GDM1 (cell line): ENCODE measurements around the gene STARD3.
A peak's percentile ranks its signal among the peaks of the same experiment; 100 is the strongest.

Experiments
- DNase-seq: peaks from one replicate; lab custom pipeline; 2025; lab: John Stamatoyannopoulos, UW

STARD3 gene

GRCh38 chr17:39672522-39673334 lies 35.8 kb downstream of the STARD3 start:
- no peak for DNase-seq

GRCh38 chr17:39673335-39674081 lies 36.6 kb downstream of the STARD3 start:
- no peak for DNase-seq

GRCh38 chr17:39674179-39674578 lies 37.2 kb downstream of the STARD3 start:
- no peak for DNase-seq

- no peak for DNase-seq
Observed at GRCh38 chr17:39674702-39675389, 37.9 kb downstream of the STARD3 start.

- DNase-seq: no peak
Observed at GRCh38 chr17:39675390-39676082, 38.6 kb downstream of the STARD3 start.

GRCh38 chr17:39676198-39676819 lies 39.4 kb downstream of the STARD3 start:
- DNase-seq: peak; percentile 43

GRCh38 chr17:39677072-39677471 lies 40.1 kb downstream of the STARD3 start:
- DNase-seq: no peak

- no peak for DNase-seq
Observed at GRCh38 chr17:39677542-39678339, 40.8 kb downstream of the STARD3 start.

GRCh38 chr17:39678340-39679116 lies 41.6 kb downstream of the STARD3 start:
- no peak for DNase-seq

- DNase-seq: peak; percentile 64
Observed at GRCh38 chr17:39679521-39680192, 42.7 kb downstream of the STARD3 start.

GRCh38 chr17:39683295-39683939 lies 46.5 kb downstream of the STARD3 start:
- no peak for DNase-seq

GRCh38 chr17:39684369-39685192 lies 47.6 kb downstream of the STARD3 start:
- DNase-seq: no peak

- no peak for DNase-seq
Observed at GRCh38 chr17:39687101-39687545, 50.2 kb downstream of the STARD3 start.

GRCh38 chr17:39687546-39688474 lies 50.9 kb downstream of the STARD3 start, which contains the start of gene PGAP3:
Gene PGAP3 (minus strand): TSS chr17:39688057. CDS start chr17:39688014, 43 bp downstream.
- DNase-seq: peak; percentile 89

GRCh38 chr17:39688475-39688835 lies 51.5 kb downstream of the STARD3 start:
- DNase-seq: no peak

GRCh38 chr17:39688945-39689344 lies 52.0 kb downstream of the STARD3 start:
- DNase-seq: no peak

GRCh38 chr17:39694593-39694992 lies 57.6 kb downstream of the STARD3 start:
- DNase-seq: no peak
